Smooth muscle cell (in vitro differentiated cells): ENCODE results near the gene SORBS1. TPM values are rescaled to one million over a fixed set of nuclear protein-coding genes. Genes with fewer than 3 reads are reported as not detected.

Source experiments
- DNase-seq: peaks from one replicate; lab custom pipeline; 2025; ENCODE audit not compliant: unreplicated experiment; lab: John Stamatoyannopoulos, UW
- H2AFZ ChIP-seq: fragments of 200-600 bp; sonication (generic); 2 replicates; pipeline ENCODE4 v1.6.0; 2016; ENCODE audit warnings: antibody characterized with exemption, low read depth, mild to moderate bottlenecking
- H3F3A ChIP-seq: fragments of 200-600 bp; sonication (generic); 2 replicates; pipeline ENCODE4 v1.6.0; 2017; ENCODE audit warnings: antibody characterized with exemption, low read depth
- H3K27ac ChIP-seq: fragments of 200-600 bp; sonication (generic); 2 replicates; pipeline ENCODE4 v1.5.1; 2016; ENCODE audit warnings: low read depth, mild to moderate bottlenecking
- H3K27me3 ChIP-seq: fragments of 200-600 bp; sonication (generic); 2 replicates; pipeline ENCODE4 v1.6.1; 2016; ENCODE audit warnings: low read depth, mild to moderate bottlenecking
- H3K36me3 ChIP-seq: fragments of 200-600 bp; sonication (generic); 2 replicates; pipeline ENCODE4 v1.5.1; 2016; ENCODE audit warnings: low read depth
- H3K4me1 ChIP-seq: fragments of 200-600 bp; sonication (generic); 2 replicates; pipeline ENCODE4 v1.5.1; 2016; ENCODE audit warnings: low read depth
- H3K4me2 ChIP-seq: fragments of 200-600 bp; sonication (generic); 2 replicates; pipeline ENCODE4 v1.6.0; 2016; ENCODE audit warnings: mild to moderate bottlenecking
- H3K4me3 ChIP-seq: fragments of 200-600 bp; sonication (generic); 2 replicates; pipeline ENCODE4 v1.5.1; 2016; ENCODE audit warnings: mild to moderate bottlenecking
- H3K79me2 ChIP-seq: fragments of 200-600 bp; sonication (generic); 2 replicates; pipeline ENCODE4 v1.6.0; 2016; ENCODE audit warnings: low read depth, mild to moderate bottlenecking
- H3K9ac ChIP-seq: fragments of 200-600 bp; sonication (generic); 2 replicates; pipeline ENCODE4 v1.6.0; 2016; ENCODE audit warnings: low read depth
- H3K9me3 ChIP-seq: fragments of 200-600 bp; sonication (generic); replicated peaks from 2 replicates; pipeline ENCODE4 v1.5.1; 2016; ENCODE audit warnings: low read depth
- H4K20me1 ChIP-seq: fragments of 200-600 bp; sonication (generic); 2 replicates; pipeline ENCODE4 v1.6.0; 2016; ENCODE audit warnings: low read depth
- CTCF ChIP-seq: fragments of 200-600 bp; sonication (generic); IDR thresholded peaks from 2 replicates; pipeline ENCODE4 v1.5.1; 2017; ENCODE audit warnings: borderline replicate concordance, mild to moderate bottlenecking, antibody characterized with exemption; ENCODE audit not compliant: insufficient read depth, poor library complexity, severe bottlenecking
- WGBS: methylation state at CpG from one replicate; pipeline ENCODE4 v1.1.7; 2016; ENCODE audit warnings: low lambda C conversion rate; 5-methylcytosine and 5-hydroxymethylcytosine counted together
- polyA plus RNA-seq: library from polyadenylated mRNA; unstranded; fragments of >200 nt; fragmentation: Nextera tagmentation; extraction: Ambion mirVana; gene quantifications from 2 replicates; pipeline ENCODE4 v1.2.1, GENCODE V29; 2016
- total RNA-seq: library from RNA; depleted of rRNA; stranded (reverse); fragments of >200 nt; gene quantifications from 2 replicates; pipeline ENCODE4 v1.2.3, GENCODE V29; 2014

Gene SORBS1
- total and polyA plus RNA-seq, 2 experiments from 2014 or later, result 14.6 to 21.0 TPM

GRCh38 chr10:95404864-95405263 lies 156.3 kb downstream of the SORBS1 start:
- no peak for DNase-seq
- H3K9me3 ChIP-seq, result no peaks in the 10 kb centered on the region
- H3F3A ChIP-seq, result no peaks in the 10 kb centered on the region
- no peak overlapping the region for H2AFZ ChIP-seq
- no peak overlapping the region for H3K4me2 ChIP-seq
- TF ChIP-seq CTCF, result no peak
- H3K4me1 ChIP-seq, result peaks cover 8% of the 10 kb centered on the region
- no peak overlapping the region for H3K9ac ChIP-seq
- no peaks in the 10 kb centered on the region for H4K20me1 ChIP-seq
- H3K27ac ChIP-seq, result no peak overlapping the region
- no peak overlapping the region for H3K4me3 ChIP-seq
- 100% methylated on average over 1 of the region's 1 CpG for WGBS
- no peaks in the 10 kb centered on the region for H3K36me3 ChIP-seq
- H3K27me3 ChIP-seq, result no peaks in the 10 kb centered on the region
- H3K79me2 ChIP-seq, result no peaks in the 10 kb centered on the region

- H3K79me2 ChIP-seq, result no peaks in the 10 kb centered on the region
- H3K4me1 ChIP-seq, result peaks cover 3% of the 10 kb centered on the region
- no peaks in the 10 kb centered on the region for H4K20me1 ChIP-seq
- H3K4me3 ChIP-seq, result no peak overlapping the region
- no peak overlapping the region for H3K4me2 ChIP-seq
- H3K9me3 ChIP-seq, result no peaks in the 10 kb centered on the region
- no peaks in the 10 kb centered on the region for H3K36me3 ChIP-seq
- no peak overlapping the region for H3K9ac ChIP-seq
- H2AFZ ChIP-seq, result no peak overlapping the region
- TF ChIP-seq CTCF, result no peak
- no peaks in the 10 kb centered on the region for H3K27me3 ChIP-seq
- no peak overlapping the region for H3K27ac ChIP-seq
- no peaks in the 10 kb centered on the region for H3F3A ChIP-seq
- no peak for DNase-seq
- 92% methylated on average over 7 of the region's 7 CpGs for WGBS
Observed at GRCh38 chr10:95404462-95404858, 156.7 kb downstream of the SORBS1 start.

- TF ChIP-seq CTCF, result no peak
- 89% methylated on average over 8 of the region's 8 CpGs for WGBS
- H3K4me3 ChIP-seq, result no peak overlapping the region
Observed at GRCh38 chr10:95403700-95404461, 157.3 kb downstream of the SORBS1 start.

More at GRCh38 chr10:95403700-95404461, 157.3 kb downstream of the SORBS1 start:
- Histone ChIP-seq H3K79me2 (no peaks in the 10 kb centered on the region), H2AFZ (no peak overlapping the region), H3F3A (no peaks in the 10 kb centered on the region), H3K36me3 (no peaks in the 10 kb centered on the region), H3K27ac (no peak overlapping the region), H3K27me3 (no peaks in the 10 kb centered on the region), H3K9ac (no peak overlapping the region), H3K4me1 (no peaks in the 10 kb centered on the region), H3K4me2 (no peak overlapping the region), H4K20me1 (no peaks in the 10 kb centered on the region), H3K9me3 (no peaks in the 10 kb centered on the region)
- no peak for DNase-seq
